Occipital lobe (tissue), 2 donors: ENCODE measurements around the gene NAPB. TPM values are rescaled to one million over a fixed set of nuclear protein-coding genes. Genes with fewer than 3 reads are reported as not detected.
"Not testable (repeated sequence)": the region's sequence is repeated elsewhere in the genome, so short reads cannot be mapped to it uniquely, and the experiment has no call there.

ENCODE experiments used
- DNase-seq: peaks from one replicate; lab custom pipeline; 2025; lab: John Stamatoyannopoulos, UW
- total RNA-seq: library from RNA; depleted of rRNA; stranded (reverse); fragments of >200 nt; gene quantifications from one replicate; pipeline ENCODE4 v1.2.3, GENCODE V29; 2014

NAPB gene
- 96.5 TPM for total RNA-seq

DNA sequence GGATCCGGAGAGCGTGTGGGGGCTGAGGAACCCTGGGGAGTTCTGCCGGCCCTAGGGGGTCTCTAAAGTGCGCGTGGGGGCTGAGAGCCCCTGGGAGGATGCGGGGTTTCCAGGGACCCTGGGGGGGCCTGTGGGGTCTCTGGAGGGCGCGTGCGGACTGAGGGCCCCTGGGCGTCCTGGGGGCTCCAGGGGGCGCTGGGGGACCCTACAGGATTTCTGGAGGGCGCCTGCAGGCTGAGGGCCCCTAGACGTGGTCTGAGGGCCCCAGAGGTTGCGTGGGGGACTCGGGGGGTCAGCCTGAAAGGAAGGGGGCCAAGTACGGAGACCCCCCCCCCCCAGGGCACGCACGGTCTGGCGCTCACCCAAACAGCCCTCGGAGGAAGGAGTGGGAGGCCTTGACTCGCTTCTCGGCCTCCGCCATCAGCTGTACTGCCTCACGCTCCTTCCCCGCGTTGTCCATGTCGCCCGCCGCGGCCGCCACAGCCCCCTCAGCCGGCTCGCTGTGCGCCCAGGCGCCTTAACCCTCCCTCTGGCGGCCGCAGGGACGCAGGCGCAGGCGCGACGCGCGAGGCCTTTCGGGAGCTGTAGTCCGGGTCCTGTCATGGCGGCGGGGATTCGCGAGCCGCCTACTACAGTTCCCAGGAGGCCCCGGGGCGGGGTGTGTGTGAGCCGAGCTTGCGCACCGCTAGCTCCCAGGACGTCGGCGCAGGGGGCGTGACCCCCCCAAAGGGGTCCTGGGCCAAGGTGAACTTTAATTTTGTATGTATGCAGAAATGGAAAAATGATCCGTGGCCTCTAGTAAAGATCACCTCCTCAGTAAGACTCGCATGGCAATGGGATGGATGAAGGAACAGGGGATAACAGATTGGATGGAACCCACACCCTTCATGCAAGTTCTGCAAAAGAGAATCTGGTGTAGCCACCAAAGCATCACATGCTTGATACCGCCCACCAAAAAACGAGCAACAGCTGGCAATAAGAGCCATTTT lies at the start of gene NAPB:
Gene NAPB (minus strand): TSS at position 546 of the 989 bp plus-strand sequence. CDS start 86 bp downstream, at position 460.
- peak; percentile 93 for DNase-seq

DNA sequence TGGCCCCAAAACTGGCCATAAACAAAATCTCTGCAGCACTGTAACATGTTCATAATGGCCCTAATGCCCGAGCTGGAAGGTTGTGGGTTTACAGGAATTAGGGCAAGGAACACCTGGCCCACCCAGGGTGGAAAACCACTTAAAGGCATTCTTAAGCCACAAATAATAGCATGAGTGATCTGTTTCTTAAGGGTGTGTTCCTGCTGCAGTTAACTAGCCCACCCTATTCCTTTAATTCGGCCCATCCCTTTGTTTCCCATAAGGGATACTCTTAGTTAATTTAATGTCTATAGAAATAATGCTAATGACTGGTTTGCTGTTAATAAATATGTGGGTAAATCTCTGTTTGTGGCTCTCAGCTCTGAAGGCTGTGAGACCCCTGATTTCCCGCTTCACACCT lies 45.7 kb upstream of the NAPB start:
- DNase-seq: not testable (repeated sequence)

DNA sequence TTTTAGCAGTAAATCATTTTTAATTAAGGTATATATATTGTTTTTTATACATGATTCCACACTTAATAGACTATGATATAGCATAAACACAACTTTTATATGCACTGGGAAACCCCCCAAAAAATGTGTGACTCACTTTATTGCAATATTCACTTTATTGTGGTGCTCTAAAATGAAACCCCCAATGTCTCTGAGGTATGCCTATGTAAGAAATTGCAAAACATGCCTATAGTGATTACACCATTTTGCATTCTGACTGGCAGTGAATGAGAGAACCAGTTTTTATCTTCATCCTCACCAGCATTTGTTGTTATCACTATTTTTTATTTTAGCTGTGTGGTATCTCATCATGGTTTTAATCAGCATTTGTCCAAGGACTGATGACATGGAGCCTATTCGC lies 39.9 kb upstream of the NAPB start:
- DNase-seq: no peak

DNA sequence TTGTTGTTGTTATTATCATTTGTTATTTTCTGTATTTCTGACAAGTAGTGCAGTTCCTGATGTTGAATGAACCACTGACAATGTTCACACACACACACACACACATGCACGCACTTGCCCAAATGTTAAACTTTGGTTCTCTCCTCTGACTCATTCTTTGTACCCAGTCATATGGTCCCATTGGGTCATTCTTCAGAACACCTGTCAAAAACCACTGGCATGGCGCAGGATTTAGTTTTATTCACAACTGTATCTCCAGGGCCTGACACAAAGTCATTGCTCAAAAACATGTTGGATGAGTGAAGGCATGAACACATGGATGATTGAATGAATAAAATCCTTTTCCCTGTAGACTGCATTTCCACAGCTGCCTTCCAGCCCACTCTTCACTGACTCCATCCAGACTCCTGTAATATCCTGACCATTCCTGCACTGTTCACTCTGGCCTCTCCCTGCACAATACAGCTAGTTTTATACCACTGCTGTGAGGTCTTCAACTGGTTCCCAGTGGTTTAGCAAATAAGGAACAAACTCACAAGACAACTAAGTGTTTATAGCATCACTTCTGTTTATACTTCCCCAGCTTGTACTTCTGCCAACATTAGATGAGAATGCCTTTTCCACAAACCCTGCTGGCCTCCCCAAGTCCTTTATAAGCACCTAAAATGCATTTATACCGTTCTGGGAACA lies 38.3 kb upstream of the NAPB start:
- no peak for DNase-seq

DNA sequence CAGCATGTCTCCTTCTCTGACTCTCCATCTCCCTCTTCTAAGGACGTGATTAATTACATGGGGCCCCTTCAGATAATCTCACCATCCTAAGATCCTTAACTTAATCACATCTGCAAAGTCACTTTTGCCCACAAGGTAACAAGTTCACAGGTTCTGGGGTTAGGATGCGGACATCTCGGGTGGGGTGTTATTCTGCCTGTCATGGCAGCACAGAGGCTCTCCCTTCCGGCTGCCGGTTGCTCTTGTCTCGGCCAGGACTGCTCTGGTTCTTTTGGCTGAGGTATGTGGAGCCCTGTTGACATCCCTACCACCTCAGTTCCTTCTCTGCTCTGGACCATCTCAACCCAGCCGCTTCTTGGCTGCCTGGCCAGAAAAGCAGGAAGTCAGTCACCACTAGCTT lies 35.6 kb upstream of the NAPB start:
- no peak for DNase-seq

DNA sequence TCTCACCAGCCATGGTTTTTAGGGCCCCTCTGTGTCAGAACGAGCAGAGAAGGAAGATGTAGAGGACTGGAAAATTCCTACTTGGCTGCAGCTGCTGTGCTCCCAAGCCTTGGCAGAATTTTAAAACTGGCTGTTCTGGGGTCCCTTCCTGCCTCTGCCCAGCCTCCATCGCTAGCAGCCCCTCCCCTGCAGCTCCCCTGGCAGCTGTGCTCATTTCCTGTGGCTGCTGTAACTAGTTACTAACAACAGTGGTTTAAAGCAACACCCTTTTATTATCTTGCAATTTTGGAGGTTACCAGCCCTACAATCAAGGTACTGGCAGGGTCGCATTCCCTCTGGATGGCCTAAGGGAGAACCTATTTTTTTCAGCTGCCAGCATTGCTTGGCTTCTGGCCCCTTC lies 35.1 kb upstream of the NAPB start:
- no peak for DNase-seq

DNA sequence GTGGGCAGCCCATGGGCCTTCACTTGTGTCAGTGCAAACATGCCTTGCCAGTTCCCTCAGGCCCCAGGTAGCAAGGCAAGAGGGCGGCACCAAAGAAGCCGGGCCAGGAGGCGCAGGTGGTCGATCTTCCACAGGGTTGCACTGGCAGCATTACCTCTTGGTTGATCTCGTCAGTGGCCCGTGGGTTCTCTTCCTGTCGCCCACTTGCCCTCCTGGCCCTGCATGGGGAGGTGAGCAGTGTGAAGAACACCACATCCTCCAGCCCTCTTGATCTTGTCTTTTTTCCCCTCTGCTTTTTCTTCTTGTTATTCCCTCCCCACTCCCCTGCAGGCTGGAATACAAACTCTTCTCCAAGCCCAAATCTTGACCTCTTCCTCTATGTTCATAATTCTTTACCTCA lies 34.4 kb upstream of the NAPB start:
- no peak for DNase-seq

DNA sequence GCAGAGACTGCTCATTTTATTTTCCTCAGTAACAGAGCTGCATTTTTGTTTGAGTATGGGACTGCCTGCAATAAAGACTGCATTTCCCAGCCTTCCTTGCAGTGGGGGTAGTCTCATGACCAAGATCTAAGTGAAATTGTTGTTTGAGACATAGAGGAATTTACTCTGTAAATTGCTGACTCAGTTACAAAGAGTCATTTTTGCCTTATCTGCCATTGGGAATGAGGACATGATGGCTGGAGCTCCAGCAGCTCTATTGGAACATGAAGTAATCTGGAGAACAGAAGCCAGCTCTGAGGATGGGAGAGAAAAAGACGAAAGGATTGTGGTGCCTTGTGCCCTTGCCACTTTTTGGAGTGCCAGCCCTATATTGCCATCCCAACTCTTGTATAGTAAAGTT lies 33.5 kb upstream of the NAPB start:
- no peak for DNase-seq

DNA sequence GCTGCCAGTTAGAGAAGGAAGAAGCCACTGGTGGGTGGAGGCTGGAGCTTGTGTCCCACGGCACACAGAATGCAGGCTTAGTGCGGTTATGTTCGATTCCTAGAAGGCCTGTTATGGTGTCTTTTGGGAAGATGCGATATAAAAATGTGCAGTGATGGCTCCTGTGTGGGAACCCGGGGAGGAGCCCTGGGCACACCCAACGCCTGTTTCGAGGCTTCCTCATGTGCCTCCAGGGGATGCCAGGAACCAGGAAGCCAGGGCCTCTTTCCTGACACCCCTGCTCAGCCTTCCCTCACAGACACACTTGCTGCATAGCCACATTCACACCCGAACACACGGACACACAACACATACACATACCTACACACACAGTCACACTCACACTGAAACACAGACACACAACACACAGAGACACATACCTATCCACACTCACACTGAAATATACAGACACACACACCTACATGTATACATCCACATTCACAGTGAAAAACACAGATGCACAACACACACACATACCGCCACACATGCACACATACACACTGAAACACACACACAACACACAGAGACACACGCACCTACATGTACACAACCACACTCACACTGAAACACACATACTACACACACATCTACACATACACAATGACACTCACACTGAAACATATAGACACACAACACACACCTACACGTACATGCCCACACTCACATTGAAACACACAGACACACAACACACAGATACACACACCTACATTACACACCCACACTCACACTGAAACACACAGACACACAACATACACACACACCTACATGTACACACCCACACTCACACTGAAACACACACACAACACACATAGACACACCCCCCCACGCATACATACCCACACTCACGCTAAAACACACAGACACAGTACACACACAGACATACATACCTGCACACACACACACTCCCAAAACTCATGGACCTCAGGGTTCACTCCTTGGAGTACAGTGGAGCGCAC lies 32.6 kb upstream of the NAPB start:
- DNase-seq: no peak

DNA sequence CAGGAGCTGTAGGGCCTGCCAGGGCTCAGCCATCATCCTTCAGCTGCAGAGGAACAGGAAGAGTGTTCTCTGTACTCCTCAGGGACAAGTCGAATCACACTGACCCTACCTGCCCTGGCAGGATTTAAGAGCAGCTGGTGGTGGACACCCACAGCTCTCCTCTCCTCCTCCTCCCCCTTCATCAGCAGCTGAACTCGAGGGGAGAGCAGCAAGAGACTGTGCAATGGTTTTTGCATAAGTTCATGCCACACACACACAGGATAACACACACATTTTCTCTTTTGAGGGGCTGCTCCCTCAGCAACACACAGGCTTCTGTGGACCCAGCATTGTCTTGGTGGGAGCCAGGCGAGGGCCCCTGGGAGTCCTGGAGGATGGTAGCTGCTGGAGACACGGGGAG lies 31.5 kb upstream of the NAPB start, which contains the start of gene CST11:
Gene CST11 (minus strand): TSS at position 101 of the 400 bp plus-strand sequence. CDS start 65 bp downstream, at position 36.
- DNase-seq: no peak

DNA sequence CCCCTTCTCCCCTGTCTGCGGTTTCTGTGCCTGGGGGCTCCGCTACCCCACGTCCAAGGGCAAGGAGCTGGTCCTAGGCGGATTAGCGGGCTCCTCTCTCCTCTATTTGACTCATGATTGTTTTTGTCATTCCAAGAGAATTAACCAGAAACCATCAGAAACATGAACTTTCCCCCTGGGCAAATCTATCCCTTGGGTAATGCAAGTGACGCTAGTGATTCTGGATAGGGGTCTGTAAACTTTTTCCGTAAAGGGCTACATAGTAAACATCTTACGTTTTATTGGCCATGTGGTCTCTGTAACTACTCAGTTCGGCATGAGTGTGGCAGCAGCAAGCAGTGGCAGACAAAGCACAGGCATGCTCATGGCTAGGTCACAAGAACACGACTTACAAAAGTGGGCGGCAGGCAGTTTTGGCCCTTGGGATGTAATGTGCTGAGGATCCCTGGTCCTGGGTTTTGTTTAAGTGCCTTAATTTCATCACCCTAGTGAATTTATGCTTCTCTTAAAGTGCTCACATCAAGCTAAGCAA lies 30.7 kb upstream of the NAPB start:
- no peak for DNase-seq

DNA sequence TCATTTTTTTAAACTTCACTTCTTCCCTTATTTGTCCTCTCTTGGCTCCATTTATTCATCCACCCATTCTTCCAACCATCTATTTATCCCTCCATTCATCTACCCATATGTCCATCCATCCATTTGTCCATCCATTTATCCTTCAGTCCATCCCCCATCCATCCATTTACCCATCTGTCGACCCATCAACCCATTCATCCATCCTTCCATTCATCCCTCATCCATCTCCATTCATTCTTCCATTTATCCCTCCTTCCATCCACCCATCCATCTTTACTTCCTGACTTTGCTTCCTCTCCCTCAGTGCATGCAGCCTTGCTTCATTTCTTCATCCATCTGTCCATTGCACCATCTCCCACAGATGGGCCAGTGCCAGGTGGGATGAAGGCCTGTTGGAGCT lies 29.6 kb upstream of the NAPB start:
- DNase-seq: no peak

DNA sequence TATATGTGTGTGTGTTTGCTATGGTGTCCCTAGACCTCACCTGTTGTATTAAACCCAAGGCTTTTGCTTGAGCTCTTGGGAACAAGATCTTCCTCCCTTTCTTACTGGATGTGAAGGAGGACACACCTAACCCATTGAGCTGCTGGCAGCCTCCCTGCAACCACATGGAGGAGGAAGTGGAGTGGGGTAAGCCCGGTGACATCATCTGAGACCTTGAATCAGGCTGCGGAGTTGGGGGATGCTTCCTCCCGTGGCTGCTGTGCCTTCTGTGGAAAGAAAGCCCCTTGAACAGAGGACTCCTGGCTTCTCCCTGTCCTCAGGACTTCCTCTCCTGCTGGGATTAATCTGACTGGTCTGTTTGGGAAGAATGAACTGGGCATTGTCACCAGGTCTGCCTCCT lies 28.1 kb upstream of the NAPB start:
- DNase-seq: no peak

DNA sequence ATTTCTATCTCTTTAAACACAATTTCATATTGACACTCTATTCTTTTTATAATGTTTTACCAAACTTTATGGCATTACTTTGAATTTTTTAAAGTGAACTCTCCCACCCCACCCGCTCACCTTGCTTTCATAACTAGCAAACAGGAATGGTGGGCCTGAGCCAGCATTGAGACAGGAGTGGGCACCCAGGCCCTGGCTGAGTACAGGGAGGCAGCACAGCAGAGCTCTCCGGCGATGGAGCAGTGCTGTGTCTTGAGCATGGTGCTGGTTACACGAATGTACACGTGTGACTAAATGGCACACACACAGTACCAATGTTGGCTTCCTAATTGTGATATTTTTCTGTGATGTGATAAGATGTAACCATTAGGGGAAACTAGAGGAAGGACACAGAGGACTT lies 26.9 kb upstream of the NAPB start:
- DNase-seq: no peak

DNA sequence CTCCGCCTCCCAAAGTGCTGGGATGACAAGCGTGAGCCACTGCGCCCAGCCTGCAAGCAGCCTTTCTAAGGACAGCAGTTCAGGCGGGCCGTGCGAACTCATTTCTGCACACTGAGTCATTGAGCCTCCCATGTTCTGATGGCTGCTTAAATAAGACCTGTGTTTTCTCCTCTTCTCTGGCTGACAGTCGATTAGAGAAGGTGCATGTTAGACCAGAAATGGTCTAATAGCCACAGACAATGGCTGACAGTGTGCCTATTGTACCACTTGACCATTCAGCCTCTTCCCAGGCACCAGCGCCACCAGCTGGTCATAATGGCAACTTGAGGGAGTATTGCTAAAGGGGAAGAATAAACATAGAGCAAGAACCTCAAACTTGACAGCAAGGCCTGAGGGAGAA lies 25.2 kb upstream of the NAPB start:
- DNase-seq: no peak

DNA sequence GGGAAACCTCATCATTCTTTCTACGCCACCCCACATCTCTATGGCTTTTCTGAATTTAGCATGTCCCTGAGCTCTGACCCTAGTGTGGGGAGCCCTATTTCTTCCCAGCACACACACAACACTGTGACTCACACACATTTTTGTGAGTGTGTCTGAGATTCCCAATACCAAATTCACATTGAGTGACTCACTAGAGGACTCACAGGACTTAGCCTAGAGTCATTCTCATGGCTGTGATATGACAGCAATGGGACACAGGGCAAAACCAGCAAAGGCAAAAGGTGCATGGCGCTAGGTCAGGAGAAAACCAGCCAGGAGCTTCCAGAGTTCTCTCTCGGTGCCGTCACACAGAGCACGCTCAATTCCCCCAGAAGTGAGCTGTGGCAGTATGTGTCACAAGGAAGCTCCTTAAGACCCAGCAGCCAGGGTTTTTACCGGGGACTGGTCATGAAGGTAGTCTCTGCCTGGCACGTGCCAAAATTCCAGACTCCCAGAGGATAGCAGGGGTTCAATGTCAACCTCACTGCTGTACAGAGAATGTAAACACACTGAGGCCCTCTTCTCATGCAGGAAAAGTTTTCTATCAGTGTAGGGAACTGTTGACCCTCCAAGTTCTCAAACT lies 24.4 kb upstream of the NAPB start:
- no peak for DNase-seq

DNA sequence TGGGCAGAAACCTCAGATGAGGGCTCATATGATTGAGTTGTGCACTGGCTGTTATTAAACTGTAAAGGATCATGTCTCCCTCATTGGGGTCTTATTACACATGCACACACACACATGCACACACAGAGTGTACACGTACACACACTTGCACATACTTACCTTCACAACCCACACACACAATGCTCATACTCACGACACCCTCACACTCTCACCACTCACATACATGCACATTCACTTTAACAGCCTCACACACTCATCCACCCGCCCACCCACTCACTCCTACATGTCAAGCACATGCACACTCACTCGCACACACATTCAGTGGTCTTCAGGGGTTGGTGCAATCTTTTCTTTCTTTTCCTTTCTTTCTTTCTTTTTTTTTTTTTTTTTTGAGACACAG lies 23.6 kb upstream of the NAPB start:
- no peak for DNase-seq

DNA sequence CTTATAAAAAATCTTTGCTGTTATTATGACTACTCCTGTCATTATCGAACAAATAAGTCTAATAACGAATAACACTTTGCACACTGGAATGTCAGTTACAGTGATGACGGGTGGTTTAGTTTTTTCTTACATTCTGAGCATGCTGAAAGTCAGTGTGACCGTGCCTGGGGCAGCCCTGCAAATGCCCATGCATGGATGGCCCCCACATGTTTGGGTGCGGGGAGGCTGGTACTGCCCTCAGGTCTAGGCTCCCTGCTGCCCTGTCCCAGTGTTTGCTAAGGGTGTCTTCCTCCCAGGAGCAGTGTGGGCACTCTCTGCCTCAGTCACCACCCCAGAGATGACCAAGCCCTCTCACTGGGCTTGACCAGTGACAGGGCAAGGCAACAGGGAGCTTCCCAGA lies 21.1 kb upstream of the NAPB start:
- DNase-seq: no peak

DNA sequence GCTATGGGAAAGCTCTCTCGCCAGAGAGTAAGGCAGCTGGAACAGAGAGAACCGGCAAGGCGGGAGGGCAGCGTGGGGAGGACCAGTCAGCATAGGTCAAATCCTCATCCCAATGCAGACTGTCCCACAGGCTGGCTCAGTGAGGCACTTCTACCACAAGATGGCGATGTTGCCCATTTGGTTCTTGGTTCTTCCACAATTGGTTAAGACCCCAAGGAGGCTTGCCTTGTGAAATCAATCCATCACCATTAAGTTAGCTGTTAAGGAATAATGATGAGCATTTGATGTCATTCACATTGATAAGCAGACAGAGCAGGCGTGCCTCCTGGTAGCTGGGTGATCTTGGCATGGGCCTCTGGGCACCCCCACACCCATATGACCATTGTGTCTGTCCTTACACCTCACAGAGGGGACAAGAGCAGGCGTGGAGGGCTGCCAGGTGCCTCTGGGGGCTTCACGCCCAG lies 20.6 kb upstream of the NAPB start:
- peak; percentile 43 for DNase-seq

DNA sequence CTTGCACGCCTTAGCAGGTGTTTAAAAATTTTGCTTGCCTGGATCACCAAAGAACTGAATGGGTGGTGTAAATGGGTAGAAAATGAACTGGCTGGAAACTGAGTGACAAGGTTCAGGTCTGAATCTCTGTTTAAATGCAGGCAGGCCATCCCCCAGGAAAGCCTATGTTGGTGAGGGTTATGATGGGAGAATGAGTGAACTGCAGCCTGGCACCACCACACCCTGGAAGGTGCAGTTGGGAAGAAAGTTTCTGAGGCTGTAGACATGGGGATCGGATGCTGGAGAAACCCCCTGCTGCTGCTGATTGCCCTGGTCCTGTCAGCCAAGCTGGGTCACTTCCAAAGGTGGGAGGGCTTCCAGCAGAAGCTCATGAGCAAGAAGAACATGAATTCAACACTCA lies 18.7 kb upstream of the NAPB start:
- DNase-seq: no peak

DNA sequence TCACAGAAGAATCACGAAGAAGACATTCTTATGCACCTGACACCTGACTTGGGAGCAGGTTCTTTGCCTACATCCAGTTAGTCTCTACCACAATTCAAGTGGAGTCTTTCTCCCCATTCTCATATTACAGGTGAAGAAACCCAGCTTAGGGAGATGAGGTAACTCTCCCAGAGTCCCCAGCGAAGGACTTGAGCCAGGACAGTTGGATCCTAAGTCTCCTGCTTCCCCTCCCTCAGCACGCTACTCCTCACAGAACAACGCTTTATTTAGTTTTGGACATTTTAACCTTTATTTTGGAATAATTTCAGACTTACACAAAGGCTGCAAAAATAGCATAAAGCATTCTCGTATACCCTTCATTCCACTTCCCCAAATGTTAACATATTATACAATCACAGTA lies 17.4 kb upstream of the NAPB start:
- no peak for DNase-seq
